Osteocyte (in vitro differentiated cells): Measurements from ENCODE around the gene GLT6D1. TPM values are rescaled to one million over a fixed set of nuclear protein-coding genes. Genes with fewer than 3 reads are reported as not detected.

ENCODE experiments used
- DNase-seq: peaks from one replicate; pipeline ENCODE4 v3.0.0; 2021; ENCODE audit warnings: mixed read lengths; ENCODE audit not compliant: unreplicated experiment; ENCODE audit errors: extremely low spot score
- H3K27ac Mint-ChIP-seq: one replicate; pipeline ENCODE4 v1.8.0; 2021; ENCODE audit warnings: mild to moderate bottlenecking, mixed read lengths; ENCODE audit not compliant: unreplicated experiment
- H3K27me3 Mint-ChIP-seq: one replicate; pipeline ENCODE4 v1.8.0; 2021; ENCODE audit warnings: mixed read lengths; ENCODE audit not compliant: unreplicated experiment
- H3K36me3 Mint-ChIP-seq: one replicate; pipeline ENCODE4 v1.8.0; 2021; ENCODE audit warnings: mixed read lengths; ENCODE audit not compliant: unreplicated experiment
- H3K4me1 Mint-ChIP-seq: one replicate; pipeline ENCODE4 v1.8.0; 2021; ENCODE audit warnings: mixed read lengths; ENCODE audit not compliant: unreplicated experiment
- H3K4me3 Mint-ChIP-seq: one replicate; pipeline ENCODE4 v1.8.0; 2021; ENCODE audit warnings: mild to moderate bottlenecking, moderate library complexity, mixed read lengths; ENCODE audit not compliant: unreplicated experiment
- H3K9me3 Mint-ChIP-seq: one replicate; pipeline ENCODE4 v1.8.0; 2021; ENCODE audit warnings: mixed read lengths; ENCODE audit not compliant: unreplicated experiment
- total RNA-seq: library from RNA; stranded (reverse); gene quantifications from 2 replicates; pipeline ENCODE4 v1.2.1, GENCODE V29; 2021
- TF ChIP-seq, protein P1 (sequence below): fragments of 200-600 bp; sonication (generic); IDR thresholded peaks from 2 replicates; pipeline ENCODE4 v1.5.0; 2021; ENCODE audit warnings: antibody characterized with exemption, mild to moderate bottlenecking, moderate library complexity

GLT6D1 gene
- total RNA-seq, 1 donor from 2014 or later = not detected

GRCh38 chr9:135592625-135593024 is 46.7 kb downstream of the GLT6D1 start:
- no peaks in the 10 kb centered on the region for H3K9me3 Mint-ChIP-seq
- no peaks in the 10 kb centered on the region for H3K27me3 Mint-ChIP-seq
- no peak overlapping the region for H3K4me3 Mint-ChIP-seq
- no peak for DNase-seq
- H3K27ac Mint-ChIP-seq = no peak overlapping the region
- H3K4me1 Mint-ChIP-seq = no peaks in the 10 kb centered on the region
- no peaks in the 10 kb centered on the region for H3K36me3 Mint-ChIP-seq
- TF ChIP-seq, protein P1, sequence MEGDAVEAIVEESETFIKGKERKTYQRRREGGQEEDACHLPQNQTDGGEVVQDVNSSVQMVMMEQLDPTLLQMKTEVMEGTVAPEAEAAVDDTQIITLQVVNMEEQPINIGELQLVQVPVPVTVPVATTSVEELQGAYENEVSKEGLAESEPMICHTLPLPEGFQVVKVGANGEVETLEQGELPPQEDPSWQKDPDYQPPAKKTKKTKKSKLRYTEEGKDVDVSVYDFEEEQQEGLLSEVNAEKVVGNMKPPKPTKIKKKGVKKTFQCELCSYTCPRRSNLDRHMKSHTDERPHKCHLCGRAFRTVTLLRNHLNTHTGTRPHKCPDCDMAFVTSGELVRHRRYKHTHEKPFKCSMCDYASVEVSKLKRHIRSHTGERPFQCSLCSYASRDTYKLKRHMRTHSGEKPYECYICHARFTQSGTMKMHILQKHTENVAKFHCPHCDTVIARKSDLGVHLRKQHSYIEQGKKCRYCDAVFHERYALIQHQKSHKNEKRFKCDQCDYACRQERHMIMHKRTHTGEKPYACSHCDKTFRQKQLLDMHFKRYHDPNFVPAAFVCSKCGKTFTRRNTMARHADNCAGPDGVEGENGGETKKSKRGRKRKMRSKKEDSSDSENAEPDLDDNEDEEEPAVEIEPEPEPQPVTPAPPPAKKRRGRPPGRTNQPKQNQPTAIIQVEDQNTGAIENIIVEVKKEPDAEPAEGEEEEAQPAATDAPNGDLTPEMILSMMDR = no peak

DNA sequence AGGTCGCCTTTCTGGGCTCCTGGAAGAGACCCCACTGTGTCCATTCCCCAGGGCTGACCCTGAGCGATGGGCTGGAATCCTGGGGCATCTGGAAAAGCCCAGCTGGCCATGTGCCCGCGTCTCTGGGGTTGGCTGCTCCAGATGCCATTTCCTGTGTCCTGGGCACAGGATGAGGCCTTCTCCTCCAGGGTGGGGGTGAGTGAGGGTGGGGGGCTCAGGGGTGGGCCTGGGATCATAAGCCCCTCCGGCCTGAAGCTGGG is 47.1 kb downstream of the GLT6D1 start:
- DNase-seq = no peak
- no peaks in the 10 kb centered on the region for H3K9me3 Mint-ChIP-seq
- no peak overlapping the region for H3K4me3 Mint-ChIP-seq
- H3K36me3 Mint-ChIP-seq = no peaks in the 10 kb centered on the region
- no peak overlapping the region for H3K27ac Mint-ChIP-seq
- no peaks in the 10 kb centered on the region for H3K27me3 Mint-ChIP-seq
- TF ChIP-seq, protein P1 = no peak
- H3K4me1 Mint-ChIP-seq = no peaks in the 10 kb centered on the region

GRCh38 chr9:135591506-135592330 is 47.6 kb downstream of the GLT6D1 start:
- Mint-ChIP-seq H3K27ac (no peak overlapping the region), H3K4me1 (no peaks in the 10 kb centered on the region), H3K27me3 (no peaks in the 10 kb centered on the region), H3K36me3 (no peaks in the 10 kb centered on the region), H3K4me3 (no peak overlapping the region), H3K9me3 (no peaks in the 10 kb centered on the region)
- DNase-seq = no peak
- TF ChIP-seq, protein P1 = no peak

- H3K4me1 Mint-ChIP-seq = no peaks in the 10 kb centered on the region
- no peak for DNase-seq
- H3K27me3 Mint-ChIP-seq = no peaks in the 10 kb centered on the region
- no peaks in the 10 kb centered on the region for H3K9me3 Mint-ChIP-seq
- no peak overlapping the region for H3K4me3 Mint-ChIP-seq
- H3K27ac Mint-ChIP-seq = no peak overlapping the region
- no peaks in the 10 kb centered on the region for H3K36me3 Mint-ChIP-seq
- TF ChIP-seq, protein P1 = no peak
Measured at GRCh38 chr9:135590486-135591079, 48.8 kb downstream of the GLT6D1 start.

DNA sequence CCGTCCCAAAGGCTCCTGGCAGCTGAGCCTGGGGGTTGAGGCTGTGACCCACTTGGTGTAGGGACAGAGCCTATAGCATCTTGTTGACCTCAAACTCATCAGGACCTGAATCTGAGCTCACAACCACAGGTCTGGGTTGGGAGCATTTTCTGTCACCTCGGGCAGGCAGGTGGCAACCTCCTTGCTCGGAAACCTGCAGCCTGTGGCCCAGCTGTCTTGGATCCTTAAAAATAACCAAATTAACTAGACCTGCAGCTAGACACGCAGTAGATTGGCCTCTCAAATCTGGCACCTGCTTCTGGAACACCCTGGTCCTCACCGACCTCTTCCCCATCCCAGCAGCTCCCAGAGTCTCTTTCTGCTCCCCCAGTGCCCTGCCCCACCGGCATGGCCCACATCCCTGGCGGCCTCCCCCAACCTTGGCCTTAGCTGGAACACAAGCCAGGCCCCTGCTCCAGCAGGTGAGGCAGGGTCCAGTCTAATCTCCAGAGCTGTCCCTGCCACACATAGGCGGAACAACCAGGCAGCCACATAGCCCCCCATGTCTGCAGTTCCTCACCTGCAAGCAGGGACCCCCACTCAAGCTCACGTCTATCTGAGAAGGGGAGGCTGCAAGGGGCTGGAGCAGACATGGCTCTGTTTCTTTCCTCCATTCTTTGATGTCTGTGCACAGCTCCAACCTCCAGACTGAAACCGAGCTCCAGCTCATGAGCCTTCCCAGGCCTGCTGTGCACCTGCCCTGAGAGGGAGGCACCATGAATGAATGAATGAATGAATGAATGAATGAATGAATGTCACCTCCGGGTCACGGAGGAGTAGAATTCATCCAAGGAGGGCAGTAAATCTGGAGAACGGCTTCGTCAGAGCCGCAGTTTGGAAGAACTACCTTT is 49.5 kb downstream of the GLT6D1 start:
- H3K27ac Mint-ChIP-seq = no peak overlapping the region
- no peaks in the 10 kb centered on the region for H3K36me3 Mint-ChIP-seq
- no peak overlapping the region for H3K4me3 Mint-ChIP-seq
- H3K9me3 Mint-ChIP-seq = no peaks in the 10 kb centered on the region
- peaks cover 2% of the 10 kb centered on the region for H3K27me3 Mint-ChIP-seq
- no peak for DNase-seq
- no peaks in the 10 kb centered on the region for H3K4me1 Mint-ChIP-seq
- TF ChIP-seq, protein P1 = no peak
